Lower leg skin (tissue), 4 donors: ENCODE results near the gene UCP3. TPM values are rescaled to one million over a fixed set of nuclear protein-coding genes. Genes with fewer than 3 reads are reported as not detected.

Experiments
- DNase-seq, 2 donors: peaks; one replicate each; pipeline ENCODE4 v3.0.0-alpha.2; 2019; ENCODE audit warnings: low spot score in 2 of 2
- H3K4me3 ChIP-seq: fragments of 200-600 bp; sonication (generic); 2 replicates; pipeline ENCODE4 v1.5.1; 2017; ENCODE audit warnings: mild to moderate bottlenecking, low read depth; ENCODE audit not compliant: poor library complexity, severe bottlenecking
- POLR2A ChIP-seq, 2 donors: fragments of 450-650 bp; IDR thresholded peaks; one replicate each; pipeline ENCODE4 v1.6.1; 2016 to 2017; ENCODE audit warnings: antibody characterized with exemption in 2 of 2, mild to moderate bottlenecking in 1 of 2, moderate library complexity in 1 of 2
- WGBS, 2 donors: methylation state at CpG; one replicate each; pipeline ENCODE4 v1.1.5; 2018; 5-methylcytosine and 5-hydroxymethylcytosine counted together
- intact Hi-C: fragments of 100-400 bp; cut with DNase I; formaldehyde crosslinking; loops from one replicate; pipeline ENCODE4 v1.15.0; 2023; ENCODE audit warnings: low total_unique reads
- total RNA-seq, 4 donors: library from RNA; depleted of rRNA; stranded (reverse); fragments of >200 nt; gene quantifications; one replicate each; pipeline ENCODE4 v1.1.0, GENCODE V29; 2016
- TF ChIP-seq, protein P1 (sequence below), 3 donors: fragments of 450-650 bp; IDR thresholded peaks; one replicate each; pipeline ENCODE4 v1.5.1; 2016; ENCODE audit warnings: antibody characterized with exemption in 3 of 3, mild to moderate bottlenecking in 3 of 3, moderate library complexity in 2 of 3

UCP3 gene
- total RNA-seq, 4 donors from 2014 or later: 0.68 to 6.4 (median 3.6) TPM

DNA sequence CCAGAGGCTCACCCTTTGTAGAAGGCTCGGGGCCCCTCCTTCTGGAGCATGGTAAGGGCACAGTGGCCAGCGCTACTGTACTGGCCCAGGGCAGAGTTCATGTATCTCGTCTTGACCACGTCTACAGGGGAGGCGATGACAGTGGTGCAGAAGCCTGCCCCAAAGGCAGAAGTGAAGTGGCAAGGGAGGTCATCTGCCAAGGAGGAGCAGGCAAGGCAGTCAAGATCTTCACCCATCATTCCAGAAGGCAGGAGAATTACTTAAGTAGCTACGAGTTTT lies 33.5 kb downstream of the UCP3 start:
- TF ChIP-seq, protein P1, sequence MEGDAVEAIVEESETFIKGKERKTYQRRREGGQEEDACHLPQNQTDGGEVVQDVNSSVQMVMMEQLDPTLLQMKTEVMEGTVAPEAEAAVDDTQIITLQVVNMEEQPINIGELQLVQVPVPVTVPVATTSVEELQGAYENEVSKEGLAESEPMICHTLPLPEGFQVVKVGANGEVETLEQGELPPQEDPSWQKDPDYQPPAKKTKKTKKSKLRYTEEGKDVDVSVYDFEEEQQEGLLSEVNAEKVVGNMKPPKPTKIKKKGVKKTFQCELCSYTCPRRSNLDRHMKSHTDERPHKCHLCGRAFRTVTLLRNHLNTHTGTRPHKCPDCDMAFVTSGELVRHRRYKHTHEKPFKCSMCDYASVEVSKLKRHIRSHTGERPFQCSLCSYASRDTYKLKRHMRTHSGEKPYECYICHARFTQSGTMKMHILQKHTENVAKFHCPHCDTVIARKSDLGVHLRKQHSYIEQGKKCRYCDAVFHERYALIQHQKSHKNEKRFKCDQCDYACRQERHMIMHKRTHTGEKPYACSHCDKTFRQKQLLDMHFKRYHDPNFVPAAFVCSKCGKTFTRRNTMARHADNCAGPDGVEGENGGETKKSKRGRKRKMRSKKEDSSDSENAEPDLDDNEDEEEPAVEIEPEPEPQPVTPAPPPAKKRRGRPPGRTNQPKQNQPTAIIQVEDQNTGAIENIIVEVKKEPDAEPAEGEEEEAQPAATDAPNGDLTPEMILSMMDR (IDR thresholded peaks at IDR 0.05): no peak
- no peak for TF ChIP-seq POLR2A (IDR thresholded peaks at IDR 0.05)
- intact Hi-C loops: no loop called here
- H3K4me3 ChIP-seq: no peak overlapping the region
- 79 to 89% methylated on average over 6 of the region's 6 CpGs for WGBS, 2 donors
- DNase-seq: no peak

DNA sequence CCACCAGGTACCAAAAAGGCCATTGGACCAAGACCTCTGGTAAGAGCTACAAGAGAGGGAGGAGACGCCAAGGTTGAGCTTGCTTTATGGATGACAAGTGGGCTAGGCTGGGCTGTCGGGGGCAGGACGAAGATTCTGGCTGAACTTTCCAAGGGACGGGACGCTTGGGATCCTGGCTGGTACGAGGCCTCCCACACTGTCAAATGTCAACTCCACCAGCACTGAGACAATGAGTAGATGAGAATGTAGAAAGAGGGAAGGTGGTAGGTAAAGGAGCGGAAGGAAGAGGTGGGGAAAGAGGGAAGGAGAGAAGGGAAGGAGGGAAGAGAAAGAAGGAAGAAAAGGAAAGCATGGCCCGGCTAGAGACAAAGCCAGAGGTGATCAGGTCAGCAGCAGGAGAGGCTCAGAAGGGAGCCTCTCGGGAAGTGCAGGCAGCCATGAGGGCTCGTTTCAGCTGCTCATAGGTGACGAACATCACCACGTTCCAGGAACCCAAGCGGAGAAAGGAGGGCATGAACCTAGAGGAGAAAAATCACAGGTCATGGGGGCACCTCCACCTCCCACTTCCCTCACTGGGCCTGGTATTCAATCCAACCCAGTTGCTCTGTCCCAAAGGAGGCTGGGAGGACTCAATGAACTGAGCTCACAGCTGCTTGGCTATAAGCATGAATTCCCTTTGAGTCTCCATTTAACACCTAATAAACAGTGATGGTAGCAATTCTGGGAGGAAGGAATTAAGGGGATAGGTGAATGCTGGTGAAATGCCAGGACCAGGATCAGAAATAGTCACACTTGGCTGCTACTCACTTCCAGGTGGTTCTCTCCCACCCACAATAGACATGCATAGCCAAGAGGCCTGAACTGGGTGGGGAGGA lies 34.0 kb downstream of the UCP3 start:
- no peak for TF ChIP-seq POLR2A (IDR thresholded peaks at IDR 0.05)
- no peak overlapping the region for H3K4me3 ChIP-seq
- DNase-seq: no peak
- 88 to 92% methylated on average over 13 of the region's 13 CpGs for WGBS, 2 donors
- intact Hi-C loops: no loop called here

DNA sequence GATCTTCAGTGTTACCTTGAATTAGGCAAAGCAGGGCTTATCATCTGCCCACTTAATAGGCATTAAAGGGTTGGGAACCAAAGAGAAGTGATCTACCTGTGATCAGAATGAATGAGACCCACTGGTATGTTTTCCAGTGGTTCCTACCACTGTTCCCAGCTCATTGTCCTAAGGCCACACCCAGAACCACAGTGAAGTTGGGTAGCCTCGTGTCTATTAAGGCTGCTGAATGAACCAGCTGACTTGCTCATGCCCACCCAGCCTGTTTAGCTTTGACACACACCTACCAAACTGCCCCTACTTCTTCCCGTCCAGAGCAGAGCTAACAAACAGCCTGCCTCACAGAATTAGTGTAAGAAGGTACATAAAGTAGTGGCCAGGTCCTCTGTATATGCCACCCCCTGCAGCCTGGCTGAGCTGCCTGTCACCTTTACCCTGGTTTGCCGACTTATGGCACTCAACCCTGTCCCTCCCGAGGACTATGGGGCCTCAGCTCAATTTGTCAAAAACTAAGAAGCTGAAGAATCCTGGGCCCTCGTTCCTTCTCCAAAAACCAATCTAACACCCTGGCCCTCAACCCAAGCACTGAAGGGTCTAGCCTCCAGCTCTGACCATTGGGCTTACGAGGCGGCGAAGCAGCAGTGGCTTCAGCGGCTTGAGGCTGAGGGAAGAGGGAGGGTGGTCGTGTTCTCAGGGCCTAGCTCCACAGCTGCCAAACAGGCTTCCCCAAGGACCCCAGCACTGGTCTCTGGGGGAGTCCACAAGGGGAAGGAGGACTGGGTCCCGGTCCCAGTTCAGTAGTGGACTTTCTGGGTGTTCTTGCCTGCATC lies 36.0 kb downstream of the UCP3 start:
- no peak overlapping the region for H3K4me3 ChIP-seq
- no peak for DNase-seq
- TF ChIP-seq, protein P1 (IDR thresholded peaks at IDR 0.05): no peak
- whole genome bisulfite sequencing, 2 donors: 86 to 90% methylated on average over 11 of the region's 11 CpGs
- intact Hi-C loops: no loop called here

DNA sequence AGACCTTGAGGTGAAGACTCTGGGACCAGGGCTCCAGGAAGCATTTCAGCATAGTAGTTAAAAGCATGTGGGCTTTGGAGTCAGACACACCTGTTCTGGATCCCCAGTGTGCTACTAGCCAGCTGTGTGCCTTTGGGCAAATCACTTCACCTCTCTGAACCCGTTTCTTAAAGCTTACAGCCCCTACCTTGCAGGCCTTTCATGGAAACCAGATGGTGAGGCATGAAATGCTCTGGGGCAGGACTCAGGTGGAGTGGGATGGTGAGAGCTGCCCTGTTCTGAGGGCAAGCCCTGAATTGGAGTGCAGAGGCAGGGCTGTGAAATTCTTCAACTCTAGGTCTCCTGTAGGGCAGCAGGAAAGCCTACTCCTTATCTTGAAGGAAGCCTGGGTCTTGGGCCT lies 36.7 kb downstream of the UCP3 start:
- intact Hi-C loops: no loop called here
- 80 to 93% methylated on average over 1 of the region's 1 CpG for WGBS, 2 donors

DNA sequence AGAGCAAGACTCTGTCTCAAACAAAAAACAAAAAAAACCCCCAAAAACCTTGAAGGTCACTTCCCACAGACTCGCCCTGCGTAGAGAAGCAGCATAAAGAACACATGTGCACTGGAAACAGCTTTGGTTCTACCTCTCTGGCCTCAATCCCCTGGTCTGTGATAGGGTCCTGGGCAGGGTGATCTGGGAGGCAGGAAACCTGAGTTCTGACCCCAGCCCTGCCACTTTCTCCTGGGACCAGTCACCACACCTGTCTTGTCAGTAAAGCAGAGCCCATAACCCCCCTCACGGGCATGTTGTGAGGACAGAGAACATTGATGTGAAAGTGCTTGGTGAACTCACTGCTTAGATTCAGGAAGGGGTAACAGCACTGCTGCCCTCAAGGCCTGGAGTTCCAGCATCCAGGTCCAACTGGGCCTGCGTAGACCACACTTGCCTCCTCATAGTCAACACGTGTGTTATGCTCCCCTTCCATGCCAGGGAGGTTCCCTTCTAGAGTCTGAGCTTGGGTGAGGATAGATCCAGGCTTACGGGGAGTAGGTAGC lies 37.6 kb downstream of the UCP3 start:
- intact Hi-C loops: no loop called here
- DNase-seq: no peak
- no peak overlapping the region for H3K4me3 ChIP-seq
- TF ChIP-seq, protein P1 (IDR thresholded peaks at IDR 0.05): no peak
- TF ChIP-seq POLR2A (IDR thresholded peaks at IDR 0.05): no peak
- WGBS, 2 donors: 73 to 80% methylated on average over 6 of the region's 6 CpGs

More for the DNA sequence above, 36.7 kb downstream of the UCP3 start:
- no peak for DNase-seq
- TF ChIP-seq, protein P1 (IDR thresholded peaks at IDR 0.05): no peak
- TF ChIP-seq POLR2A (IDR thresholded peaks at IDR 0.05): no peak
- H3K4me3 ChIP-seq: no peak overlapping the region
